HG02571 (cell line): Measurements from ENCODE around the gene PPP1R12C.

Experiments
- ATAC-seq: cut with Tn5 transposase; IDR thresholded peaks from one replicate; pipeline ENCODE4 v1.9.1; 2021; ENCODE audit warnings: mild to moderate bottlenecking, moderate library complexity; ENCODE audit not compliant: unreplicated experiment

PPP1R12C gene

GRCh38 chr19:55091126-55091910 is 26.1 kb downstream of the PPP1R12C start:
- no peak for ATAC-seq

DNA sequence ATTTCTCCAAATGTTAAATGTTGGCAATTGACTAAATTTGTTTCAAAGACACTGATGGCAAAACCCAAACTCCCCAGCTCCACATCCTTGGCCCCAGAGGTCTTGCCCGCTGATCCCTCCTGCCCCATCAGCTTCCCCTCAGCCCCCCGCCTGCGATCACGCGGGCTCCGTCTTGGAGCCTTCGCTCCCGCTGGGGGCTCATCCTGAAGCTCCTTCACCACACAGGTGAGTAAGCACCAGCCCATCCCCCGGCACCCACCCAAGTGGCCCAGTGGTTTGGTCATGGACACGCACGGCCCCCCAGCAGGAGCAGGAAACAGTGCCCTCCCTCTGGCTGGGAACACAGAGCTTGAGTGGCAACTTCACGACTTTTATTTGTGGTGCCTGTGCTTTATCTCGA is 26.9 kb downstream of the PPP1R12C start:
- no peak for ATAC-seq

DNA sequence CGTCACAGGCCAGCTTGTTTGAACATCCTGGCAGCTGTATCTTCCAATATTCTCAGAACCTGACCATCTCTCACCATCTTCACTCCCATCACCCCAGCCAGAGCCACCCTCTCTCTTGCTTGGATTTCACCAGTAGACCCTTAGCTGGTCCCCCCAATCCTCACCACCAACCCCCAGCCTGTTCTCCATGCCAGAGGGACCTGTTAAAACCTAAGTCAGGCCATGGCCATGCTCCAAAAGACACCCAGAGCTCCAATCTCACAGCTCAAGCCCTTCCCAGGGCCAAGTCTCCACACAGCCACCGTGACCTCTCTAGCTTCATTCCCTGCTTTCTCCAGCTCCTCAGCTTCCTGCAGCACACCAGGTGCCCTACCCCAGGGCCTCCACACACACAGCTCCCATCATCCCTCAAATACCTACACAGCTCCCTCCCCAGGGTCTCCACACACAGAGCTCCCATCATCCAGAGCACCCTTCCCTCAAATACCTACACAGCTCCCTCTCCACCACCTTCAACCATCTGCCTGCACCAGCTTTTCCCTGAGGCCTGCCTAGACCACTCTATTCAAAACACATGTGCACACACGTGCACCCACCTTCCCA is 28.0 kb downstream of the PPP1R12C start:
- no peak for ATAC-seq

DNA sequence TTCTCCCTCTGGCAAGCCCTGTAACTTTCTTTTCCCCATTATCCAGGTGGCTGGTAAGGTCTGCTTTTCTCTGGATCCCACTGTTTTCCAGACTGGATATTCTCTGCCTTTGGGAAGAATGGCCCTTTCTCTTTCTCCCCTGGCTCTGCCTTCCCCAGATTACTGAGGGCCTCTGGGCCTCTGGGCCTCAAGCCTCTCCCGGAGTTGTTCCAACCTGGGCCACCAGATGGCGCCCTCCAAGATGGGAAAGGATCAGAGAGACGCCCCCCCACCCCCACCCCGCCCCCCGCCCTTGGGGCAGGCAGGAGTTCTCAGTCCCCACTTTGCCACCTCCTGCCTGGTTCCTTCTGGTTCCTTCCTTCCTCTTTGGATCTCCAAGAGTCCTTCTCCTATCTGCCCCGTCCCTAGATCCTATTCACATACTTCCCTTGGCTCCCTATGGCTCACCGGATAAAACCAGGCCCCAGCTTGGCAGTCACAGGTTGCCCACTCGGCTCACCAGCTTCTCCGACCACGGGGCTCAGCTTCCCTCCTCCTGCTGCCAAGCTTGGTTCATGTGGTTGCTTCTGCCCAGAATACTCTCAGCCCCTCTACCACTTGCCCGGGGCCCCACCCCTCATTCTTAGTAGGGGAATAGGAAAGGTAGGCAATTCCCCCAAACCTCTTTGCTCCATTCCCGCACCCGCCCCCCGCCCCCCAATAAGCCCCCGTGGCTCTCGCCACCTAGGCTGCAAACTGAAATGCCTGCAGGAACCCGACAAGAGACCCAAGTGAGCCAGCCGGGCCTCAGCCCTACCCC is 28.7 kb downstream of the PPP1R12C start:
- no peak for ATAC-seq

DNA sequence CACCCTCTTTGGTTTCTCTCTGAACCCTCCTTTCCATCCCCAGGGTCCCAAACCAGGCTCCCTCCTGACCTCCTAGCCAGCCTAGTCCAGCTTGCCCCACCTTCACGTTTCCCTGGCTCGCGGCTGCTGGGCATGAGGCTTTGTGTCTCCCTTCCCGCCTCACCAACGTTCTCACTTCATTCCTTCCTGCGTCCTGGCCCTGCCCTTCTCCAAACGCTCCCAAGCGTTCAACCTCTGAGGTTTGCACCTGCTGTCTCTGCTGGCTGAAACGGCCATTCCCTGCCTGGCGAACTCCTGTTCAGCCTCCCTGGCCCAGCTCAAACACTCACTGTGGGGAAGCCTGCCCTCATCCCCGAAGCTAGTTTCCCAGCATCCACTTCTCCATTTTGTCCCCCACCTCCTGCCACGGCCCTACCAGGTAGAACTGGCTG is 29.4 kb downstream of the PPP1R12C start:
- ATAC-seq: no peak

DNA sequence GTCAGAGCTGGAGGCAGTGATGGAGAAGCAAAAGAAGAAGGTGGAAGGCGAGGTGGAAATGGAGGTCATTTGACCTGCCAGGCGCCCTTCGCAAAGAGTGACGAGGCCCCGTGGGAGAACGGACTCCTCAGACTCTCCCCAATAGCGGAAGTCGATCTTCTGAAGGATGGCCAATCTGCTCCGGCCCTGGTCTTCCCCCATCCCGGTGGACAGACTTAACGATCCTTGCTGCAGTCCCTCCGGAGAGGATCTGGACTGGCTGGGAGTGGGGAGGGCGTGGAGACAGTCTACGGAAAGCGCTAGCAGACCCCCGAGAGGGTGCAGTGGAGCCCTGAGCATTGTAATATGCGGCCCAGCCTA is 29.9 kb downstream of the PPP1R12C start:
- ATAC-seq: no peak

GRCh38 chr19:55086730-55087541 is 30.5 kb downstream of the PPP1R12C start:
- ATAC-seq: peak; percentile 59

GRCh38 chr19:55085923-55086715 is 31.3 kb downstream of the PPP1R12C start:
- ATAC-seq: no peak

DNA sequence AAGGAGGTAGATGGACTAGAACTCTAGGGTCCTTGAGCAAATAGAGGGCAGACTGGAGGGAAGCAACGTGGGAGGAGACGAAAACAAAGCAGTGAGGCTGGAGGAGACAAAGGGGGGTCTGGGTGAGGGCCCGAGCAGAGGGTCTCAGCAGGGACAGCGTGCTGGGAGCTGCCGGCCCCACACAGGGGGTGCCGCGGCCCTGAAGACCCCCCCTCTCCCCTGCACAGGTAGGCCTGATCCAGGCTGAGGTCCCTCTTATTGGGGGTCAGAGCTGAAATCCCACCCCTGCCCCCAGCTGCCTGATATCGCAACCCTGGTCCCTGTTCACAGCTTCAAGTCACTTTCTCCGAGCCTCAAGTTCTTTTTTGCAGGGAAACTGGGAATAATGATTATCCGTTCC is 33.0 kb downstream of the PPP1R12C start:
- no peak for ATAC-seq

DNA sequence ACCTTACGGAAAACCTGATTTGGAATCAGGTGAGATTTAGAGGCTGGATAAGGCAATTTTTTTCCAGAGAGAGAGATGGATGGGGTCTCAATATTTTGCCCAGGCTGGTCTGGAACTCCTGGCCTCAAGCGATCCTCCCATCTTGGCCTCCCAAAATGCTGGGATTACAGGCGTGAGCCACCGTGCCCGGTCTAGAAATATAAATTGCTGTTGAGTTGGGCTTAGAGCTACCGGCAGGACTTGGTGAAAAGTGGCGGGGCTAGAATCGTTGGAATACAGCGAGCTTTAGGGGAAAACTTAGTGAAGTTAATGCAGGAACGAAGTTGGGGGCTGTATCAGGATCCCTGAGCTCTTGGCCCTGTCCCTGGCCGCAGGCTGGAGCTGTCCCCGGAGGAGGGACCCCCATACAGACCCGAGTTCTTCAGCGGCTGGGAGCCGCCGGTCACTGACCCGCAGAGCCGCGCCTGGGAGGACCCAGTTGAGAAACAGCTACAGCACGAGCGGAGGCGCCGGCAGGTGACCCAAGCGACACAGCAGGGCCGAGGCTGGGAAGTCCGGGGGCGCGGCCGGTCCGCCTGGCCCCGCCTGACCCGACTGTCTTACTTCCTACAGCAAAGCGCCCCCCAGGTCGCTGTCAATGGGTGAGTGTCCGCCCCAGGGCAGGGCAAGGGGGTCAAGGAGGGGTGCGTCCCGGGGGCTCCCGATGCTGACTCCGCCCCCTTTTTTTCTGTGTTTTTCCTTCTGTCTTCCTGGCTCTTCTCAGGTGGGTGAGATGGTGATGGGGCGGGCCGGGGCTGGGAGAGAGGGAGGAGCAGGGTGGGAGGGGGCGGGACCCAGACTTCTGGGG is 34.2 kb downstream of the PPP1R12C start:
- no peak for ATAC-seq

DNA sequence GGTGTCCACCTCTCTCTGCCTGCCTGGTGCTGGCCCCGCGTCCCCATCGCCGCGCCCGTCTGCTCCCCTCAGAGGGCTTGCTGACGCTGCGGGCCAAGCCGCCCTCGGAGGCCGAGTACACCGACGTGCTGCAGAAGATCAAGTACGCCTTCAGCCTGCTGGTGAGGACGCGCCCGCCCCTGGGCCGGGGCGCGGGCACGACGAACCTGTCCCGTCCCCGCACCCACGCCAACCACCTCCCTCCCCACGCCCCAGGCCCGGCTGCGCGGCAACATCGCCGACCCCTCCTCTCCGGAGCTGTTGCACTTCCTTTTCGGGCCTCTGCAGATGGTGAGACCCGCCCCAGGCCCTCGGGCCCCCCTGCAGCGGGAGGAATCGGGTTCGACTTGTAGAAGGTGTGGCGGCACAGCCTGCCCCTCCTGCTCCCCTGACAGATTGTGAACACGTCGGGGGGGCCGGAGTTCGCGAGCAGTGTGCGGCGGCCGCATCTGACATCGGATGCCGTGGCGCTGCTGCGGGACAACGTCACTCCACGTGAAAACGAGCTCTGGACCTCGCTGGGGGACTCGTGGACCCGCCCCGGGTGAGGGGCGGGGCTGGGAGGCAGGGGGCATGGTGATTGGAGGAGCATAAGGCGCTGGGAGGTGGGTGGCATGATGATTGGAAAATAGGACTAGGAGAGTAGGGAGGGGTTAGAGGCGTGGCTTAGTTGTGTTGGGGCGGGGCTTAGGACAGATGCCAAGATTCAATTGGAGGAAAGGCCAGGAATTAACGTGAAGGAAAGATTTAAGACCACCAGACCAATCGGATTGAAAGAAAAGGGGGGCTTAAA is 35.2 kb downstream of the PPP1R12C start:
- ATAC-seq: no peak

- no peak for ATAC-seq
Observed at GRCh38 chr19:55081770-55082019, 35.7 kb downstream of the PPP1R12C start.

DNA sequence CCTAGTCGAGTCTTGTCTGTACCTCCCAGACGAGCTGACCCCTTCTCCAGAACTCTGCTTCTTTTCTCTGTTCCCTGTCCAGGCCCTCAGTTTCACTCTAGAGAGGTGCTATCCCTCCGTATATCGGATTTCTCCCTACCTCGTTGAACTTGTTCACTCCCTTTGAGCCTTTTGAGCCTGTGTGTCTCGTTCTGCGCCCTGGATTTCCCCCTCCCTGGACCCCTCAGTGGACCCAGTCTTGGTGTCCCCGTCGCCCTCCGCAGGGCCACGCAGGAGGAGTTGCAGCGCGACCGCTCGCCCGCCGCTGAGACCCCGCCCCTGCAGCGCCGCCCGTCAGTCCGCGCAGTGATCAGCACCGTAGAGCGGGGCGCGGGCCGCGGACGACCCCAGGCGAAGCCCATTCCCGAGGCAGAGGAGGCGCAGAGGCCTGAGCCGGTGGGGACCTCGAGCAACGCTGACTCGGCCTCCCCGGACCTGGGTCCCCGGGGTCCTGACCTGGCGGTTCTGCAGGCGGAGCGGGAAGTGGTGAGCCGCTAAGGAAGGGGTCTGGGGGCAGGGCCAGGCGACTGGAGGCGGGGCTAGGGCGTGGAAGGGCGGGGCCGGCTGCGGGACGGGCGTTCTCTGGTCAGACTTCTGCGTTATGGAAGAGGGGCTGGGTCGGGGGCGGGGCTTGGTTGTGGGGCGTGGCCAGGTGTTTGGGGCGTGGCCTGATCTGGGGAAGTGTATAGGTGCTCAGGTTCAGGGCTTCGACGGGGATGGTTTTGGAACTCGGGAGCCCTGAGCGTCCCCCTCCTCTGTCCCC is 36.3 kb downstream of the PPP1R12C start:
- no peak for ATAC-seq

DNA sequence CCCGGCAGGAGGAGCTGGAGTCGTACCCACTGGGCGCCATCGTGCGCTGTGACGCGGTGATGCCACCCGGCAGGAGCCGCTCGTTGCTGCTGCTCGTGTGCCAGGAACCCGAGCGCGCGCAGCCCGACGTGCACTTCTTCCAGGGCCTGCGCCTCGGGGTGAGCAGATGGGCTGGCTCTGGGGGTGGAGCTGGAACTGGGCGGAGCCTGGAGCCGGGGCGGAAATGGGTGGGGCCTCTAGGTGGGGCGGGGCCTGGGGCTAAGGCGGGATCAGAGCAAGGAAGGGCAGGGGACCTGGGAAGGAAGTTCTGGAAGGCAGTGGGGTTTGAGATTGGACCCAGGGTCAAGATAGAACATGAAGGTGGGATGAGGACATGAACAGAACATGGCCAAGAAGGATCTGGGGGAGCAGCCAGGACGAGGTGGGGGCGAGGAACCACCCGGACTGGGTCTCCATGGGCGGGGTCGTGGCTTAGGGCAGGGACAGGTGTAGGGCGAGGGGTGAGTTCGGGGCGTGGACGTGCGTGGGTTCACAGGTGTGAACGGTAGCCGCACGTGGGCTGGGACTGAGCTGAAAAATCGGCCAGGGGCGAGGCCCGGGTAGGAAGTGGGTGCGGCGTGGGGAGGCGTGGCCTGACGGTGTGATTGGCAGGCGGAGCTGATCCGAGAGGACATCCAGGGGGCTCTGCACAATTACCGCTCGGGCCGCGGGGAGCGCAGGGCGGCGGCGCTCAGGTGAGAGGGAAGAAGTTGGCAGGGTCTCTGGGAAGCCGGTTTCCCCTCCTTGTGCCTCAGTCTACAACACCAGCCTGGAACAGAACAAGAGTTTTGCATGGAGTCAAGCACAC is 37.1 kb downstream of the PPP1R12C start:
- ATAC-seq: no peak

- no peak for ATAC-seq
Observed at GRCh38 chr19:55079400-55080038, 37.9 kb downstream of the PPP1R12C start.

DNA sequence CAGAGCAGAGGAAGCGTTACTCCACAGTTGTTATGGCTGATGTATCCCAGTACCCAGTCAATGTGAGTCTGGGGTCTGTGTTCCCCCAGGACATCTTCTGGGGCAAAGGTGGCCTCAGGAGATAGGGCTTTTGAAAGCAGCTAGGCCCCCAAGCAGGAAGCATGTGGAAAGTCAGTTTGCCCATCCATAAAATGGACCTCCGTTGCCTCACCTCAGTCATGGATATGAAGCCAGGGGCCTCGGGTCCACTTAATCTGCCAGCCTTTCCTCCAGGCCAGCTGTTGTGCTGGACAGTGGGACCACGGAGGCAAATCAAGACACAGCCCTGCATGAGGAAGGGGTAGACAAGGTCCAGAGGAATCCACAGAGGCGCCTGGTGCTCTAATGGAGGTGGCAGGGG is 38.4 kb downstream of the PPP1R12C start:
- no peak for ATAC-seq

GRCh38 chr19:55077106-55077505 is 40.3 kb downstream of the PPP1R12C start:
- no peak for ATAC-seq
